ENCODE measurements around the gene ERVK3-1. TPM values are rescaled to one million over a fixed set of nuclear protein-coding genes. Genes with fewer than 3 reads are reported as not detected.

ERVK3-1 gene
- total and polyA plus RNA-seq, 9 donors = 28.8 to 37.1 (median 31.8) TPM

GRCh38 chr19:58357481-58358145, 52.4 kb downstream of the ERVK3-1 start:
- H3K27me3 ChIP-seq (ENCODE audit: control insufficient read depth, insufficient read depth, low read length) = peaks cover 16% of the 10 kb centered on the region

GRCh38 chr19:58361900-58362271, 56.7 kb downstream of the ERVK3-1 start:
- peak; percentile 65 for DNase-seq
- Histone ChIP-seq H3K27ac (ENCODE audit: low read length) (peak overlapping the region; percentile 98), H3K9me3 (replicated peaks; ENCODE audit: control insufficient read depth, low read depth, low read length) (no peaks in the 10 kb centered on the region), H3K4me1 (ENCODE audit: control insufficient read depth, insufficient read depth, low read length) (peaks cover 12% of the 10 kb centered on the region), H3K36me3 (ENCODE audit: control insufficient read depth, insufficient read depth, low read length) (peaks cover 9% of the 10 kb centered on the region), H3K27me3 (ENCODE audit: control insufficient read depth, insufficient read depth, low read length) (peaks cover 3% of the 10 kb centered on the region), H3K4me3 (ENCODE audit: low read length) (peak overlapping the region; percentile 93)
- WGBS (ENCODE audit: insufficient coverage) = 1% methylated on average over 21 of the region's 28 CpGs

More at GRCh38 chr19:58357481-58358145, 52.4 kb downstream of the ERVK3-1 start:
- DNase-seq = no peak
- no peak overlapping the region for H3K4me3 ChIP-seq (ENCODE audit: low read length)
- peaks cover 3% of the 10 kb centered on the region for H3K36me3 ChIP-seq (ENCODE audit: control insufficient read depth, insufficient read depth, low read length)
- H3K9me3 ChIP-seq (replicated peaks; ENCODE audit: control insufficient read depth, low read depth, low read length) = no peaks in the 10 kb centered on the region
- peaks cover 18% of the 10 kb centered on the region for H3K4me1 ChIP-seq (ENCODE audit: control insufficient read depth, insufficient read depth, low read length)
- 66% methylated on average over 15 of the region's 19 CpGs for WGBS (ENCODE audit: insufficient coverage)
- H3K27ac ChIP-seq (ENCODE audit: low read length) = no peak overlapping the region

GRCh38 chr19:58362272-58362994, 57.3 kb downstream of the ERVK3-1 start, which contains the start of gene ZNF497:
ZNF497 (minus strand) TSS chr19:58362751; CDS start chr19:58357635, 5,116 bp downstream.
- H3K9me3 ChIP-seq (replicated peaks; ENCODE audit: control insufficient read depth, low read depth, low read length) = no peaks in the 10 kb centered on the region
- under 1% methylated on average over 74 of the region's 74 CpGs for WGBS (ENCODE audit: insufficient coverage)
- H3K27me3 ChIP-seq (ENCODE audit: control insufficient read depth, insufficient read depth, low read length) = no peaks in the 10 kb centered on the region
- H3K4me1 ChIP-seq (ENCODE audit: control insufficient read depth, insufficient read depth, low read length) = peaks cover 12% of the 10 kb centered on the region
- peak within 1 kb of the TSS; percentile 98 for H3K27ac ChIP-seq (ENCODE audit: low read length)
- peak within 1 kb of the TSS; percentile 93 for H3K4me3 ChIP-seq (ENCODE audit: low read length)
- peaks cover 14% of the 10 kb centered on the region for H3K36me3 ChIP-seq (ENCODE audit: control insufficient read depth, insufficient read depth, low read length)
- DNase-seq = peak; percentile 98

GRCh38 chr19:58364146-58364545, 59.0 kb downstream of the ERVK3-1 start:
- Histone ChIP-seq H3K4me3 (ENCODE audit: low read length) (no peak overlapping the region), H3K27me3 (ENCODE audit: control insufficient read depth, insufficient read depth, low read length) (no peaks in the 10 kb centered on the region), H3K36me3 (ENCODE audit: control insufficient read depth, insufficient read depth, low read length) (peaks cover 18% of the 10 kb centered on the region), H3K27ac (ENCODE audit: low read length) (no peak overlapping the region), H3K4me1 (ENCODE audit: control insufficient read depth, insufficient read depth, low read length) (peaks cover 12% of the 10 kb centered on the region), H3K9me3 (replicated peaks; ENCODE audit: control insufficient read depth, low read depth, low read length) (no peaks in the 10 kb centered on the region)
- 58% methylated on average over 4 of the region's 5 CpGs for WGBS (ENCODE audit: insufficient coverage)
- no peak for DNase-seq

Other genes with a start within 250 kb of the ERVK3-1 start
- 11.7 TPM for gene ZNF135, start 246.1 kb upstream of the ERVK3-1 start, total RNA-seq
- gene ZNF135, start 246.1 kb upstream of the ERVK3-1 start, polyA plus RNA-seq (ENCODE audit: insufficient read depth in 1 of 8, insufficient read length in 8 of 8, low replicate concordance in 1 of 8) = 10 to 100 TPM; 11.1 to 16.8 (median 12.4) TPM
- 68.8 TPM for gene ZSCAN18, start 207.1 kb upstream of the ERVK3-1 start, total RNA-seq
- gene ZSCAN18, start 207.1 kb upstream of the ERVK3-1 start, polyA plus RNA-seq (ENCODE audit: insufficient read depth in 1 of 8, insufficient read length in 8 of 8, low replicate concordance in 1 of 8) = 10 to 100 TPM; 55.6 to 83.4 (median 64.2) TPM
- gene ZNF329, start 154.6 kb upstream of the ERVK3-1 start, total RNA-seq = 19.0 TPM
- gene ZNF329, start 154.6 kb upstream of the ERVK3-1 start, polyA plus RNA-seq (ENCODE audit: insufficient read depth in 1 of 8, insufficient read length in 8 of 8, low replicate concordance in 1 of 8) = 10 to 100 TPM in 7 of 8 donors, 1 to 10 TPM in 1; 9.8 to 13.6 (median 12.4) TPM
- gene ZNF274, start 122.3 kb upstream of the ERVK3-1 start, total RNA-seq = 10.0 TPM
- gene ZNF274, start 122.3 kb upstream of the ERVK3-1 start, polyA plus RNA-seq (ENCODE audit: insufficient read depth in 1 of 8, insufficient read length in 8 of 8, low replicate concordance in 1 of 8) = 10 to 100 TPM in 1 of 8 donors, 1 to 10 TPM in 7; 8.0 to 10.7 (median 8.8) TPM
- 24.2 TPM for gene ZNF544, start 76.5 kb upstream of the ERVK3-1 start, total RNA-seq
- 10 to 100 TPM; 13.2 to 22.6 (median 15.7) TPM for gene ZNF544, start 76.5 kb upstream of the ERVK3-1 start, polyA plus RNA-seq (ENCODE audit: insufficient read depth in 1 of 8, insufficient read length in 8 of 8, low replicate concordance in 1 of 8)
- 5.7 TPM for gene ZNF8, start 26.4 kb upstream of the ERVK3-1 start, total RNA-seq
- gene ZNF8, start 26.4 kb upstream of the ERVK3-1 start, polyA plus RNA-seq (ENCODE audit: insufficient read depth in 1 of 8, insufficient read length in 8 of 8, low replicate concordance in 1 of 8) = 1 to 10 TPM; 2.6 to 5.9 (median 4.4) TPM
- gene ZSCAN22, start 21.6 kb downstream of the ERVK3-1 start, total RNA-seq = 2.7 TPM
- gene ZSCAN22, start 21.6 kb downstream of the ERVK3-1 start, polyA plus RNA-seq (ENCODE audit: insufficient read depth in 1 of 8, insufficient read length in 8 of 8, low replicate concordance in 1 of 8) = 1 to 10 TPM; 2.4 to 3.4 (median 3.2) TPM
- gene A1BG, start 48.1 kb downstream of the ERVK3-1 start, total RNA-seq = 10.8 TPM
- 1 to 10 TPM; 2.4 to 5.0 (median 4.2) TPM for gene A1BG, start 48.1 kb downstream of the ERVK3-1 start, polyA plus RNA-seq (ENCODE audit: insufficient read depth in 1 of 8, insufficient read length in 8 of 8, low replicate concordance in 1 of 8)
- 2.2 TPM for gene ZNF497, start 57.4 kb downstream of the ERVK3-1 start, total RNA-seq
- gene ZNF497, start 57.4 kb downstream of the ERVK3-1 start, polyA plus RNA-seq (ENCODE audit: insufficient read depth in 1 of 8, insufficient read length in 8 of 8, low replicate concordance in 1 of 8) = 1 to 10 TPM; 1.8 to 3.2 (median 2.7) TPM
- gene ZNF837, start 75.7 kb downstream of the ERVK3-1 start, total RNA-seq = 1.0 TPM
- 1 to 10 TPM; 1.1 to 2.3 (median 1.8) TPM for gene ZNF837, start 75.7 kb downstream of the ERVK3-1 start, polyA plus RNA-seq (ENCODE audit: insufficient read depth in 1 of 8, insufficient read length in 8 of 8, low replicate concordance in 1 of 8)
- 2,401 TPM for gene RPS5, start 81.9 kb downstream of the ERVK3-1 start, total RNA-seq
- gene RPS5, start 81.9 kb downstream of the ERVK3-1 start, polyA plus RNA-seq (ENCODE audit: insufficient read depth in 1 of 8, insufficient read length in 8 of 8, low replicate concordance in 1 of 8) = 1,000 to 10,000 TPM; 1,523 to 1,956 (median 1,735) TPM
- gene RNF225, start 90.3 kb downstream of the ERVK3-1 start, total RNA-seq = not detected
- under 1 TPM in 1 of 8 donors, not detected in 7; 0.20 TPM for gene RNF225, start 90.3 kb downstream of the ERVK3-1 start, polyA plus RNA-seq (ENCODE audit: insufficient read depth in 1 of 8, insufficient read length in 8 of 8, low replicate concordance in 1 of 8)
- 7.9 TPM for gene ZNF584, start 103.3 kb downstream of the ERVK3-1 start, total RNA-seq
- 1 to 10 TPM; 4.7 to 7.8 (median 6.2) TPM for gene ZNF584, start 103.3 kb downstream of the ERVK3-1 start, polyA plus RNA-seq (ENCODE audit: insufficient read depth in 1 of 8, insufficient read length in 8 of 8, low replicate concordance in 1 of 8)
- 9.5 TPM for gene ZNF132, start 134.8 kb downstream of the ERVK3-1 start, total RNA-seq
- 1 to 10 TPM; 3.0 to 5.6 (median 4.7) TPM for gene ZNF132, start 134.8 kb downstream of the ERVK3-1 start, polyA plus RNA-seq (ENCODE audit: insufficient read depth in 1 of 8, insufficient read length in 8 of 8, low replicate concordance in 1 of 8)
- gene ZNF324B, start 146.2 kb downstream of the ERVK3-1 start, total RNA-seq = 5.7 TPM
- gene ZNF324B, start 146.2 kb downstream of the ERVK3-1 start, polyA plus RNA-seq (ENCODE audit: insufficient read depth in 1 of 8, insufficient read length in 8 of 8, low replicate concordance in 1 of 8) = 1 to 10 TPM; 2.7 to 4.7 (median 3.9) TPM
- gene ZNF324, start 161.7 kb downstream of the ERVK3-1 start, total RNA-seq = 7.3 TPM
- 1 to 10 TPM; 4.8 to 6.4 (median 5.6) TPM for gene ZNF324, start 161.7 kb downstream of the ERVK3-1 start, polyA plus RNA-seq (ENCODE audit: insufficient read depth in 1 of 8, insufficient read length in 8 of 8, low replicate concordance in 1 of 8)
- gene ZNF446, start 171.0 kb downstream of the ERVK3-1 start, total RNA-seq = 7.8 TPM
- 1 to 10 TPM; 6.5 to 9.8 (median 7.8) TPM for gene ZNF446, start 171.0 kb downstream of the ERVK3-1 start, polyA plus RNA-seq (ENCODE audit: insufficient read depth in 1 of 8, insufficient read length in 8 of 8, low replicate concordance in 1 of 8)
- 5.7 TPM for gene SLC27A5, start 206.6 kb downstream of the ERVK3-1 start, total RNA-seq
- gene SLC27A5, start 206.6 kb downstream of the ERVK3-1 start, polyA plus RNA-seq (ENCODE audit: insufficient read depth in 1 of 8, insufficient read length in 8 of 8, low replicate concordance in 1 of 8) = 1 to 10 TPM; 2.5 to 4.6 (median 3.9) TPM
- gene ZBTB45, start 214.4 kb downstream of the ERVK3-1 start, total RNA-seq = 3.0 TPM
- gene ZBTB45, start 214.4 kb downstream of the ERVK3-1 start, polyA plus RNA-seq (ENCODE audit: insufficient read depth in 1 of 8, insufficient read length in 8 of 8, low replicate concordance in 1 of 8) = 10 to 100 TPM in 6 of 8 donors, 1 to 10 TPM in 2; 9.2 to 12.4 (median 10.5) TPM
- gene TRIM28, start 238.7 kb downstream of the ERVK3-1 start, total RNA-seq = 213 TPM
- 100 to 1,000 TPM; 297 to 466 (median 390) TPM for gene TRIM28, start 238.7 kb downstream of the ERVK3-1 start, polyA plus RNA-seq (ENCODE audit: insufficient read depth in 1 of 8, insufficient read length in 8 of 8, low replicate concordance in 1 of 8)
- 60.8 TPM for gene CHMP2A, start 249.7 kb downstream of the ERVK3-1 start, total RNA-seq
- 10 to 100 TPM; 71.0 to 83.3 (median 77.3) TPM for gene CHMP2A, start 249.7 kb downstream of the ERVK3-1 start, polyA plus RNA-seq (ENCODE audit: insufficient read depth in 1 of 8, insufficient read length in 8 of 8, low replicate concordance in 1 of 8)

Measured in muscle of leg (tissue), 11 donors.